Gastrocnemius medialis (tissue), 4 donors: ENCODE measurements around the gene JMJD7.

Source experiments
- POLR2A ChIP-seq, 2 donors: fragments of 450-650 bp; IDR thresholded peaks; one replicate each; pipeline ENCODE4 v1.6.1; 2017; ENCODE audit warnings: antibody characterized with exemption in 2 of 2, mild to moderate bottlenecking in 2 of 2, moderate library complexity in 2 of 2
- TF ChIP-seq, protein P1 (sequence below), 5 experiments: fragments of 450-650 bp in 3 of 5; fragments of 200-600 bp in 2 of 5; sonication (generic) in 2 of 5; IDR thresholded peaks in 4 of 5; conservative IDR thresholded peaks in 1 of 5; 1 replicate in 4 of 5; 2 replicates in 1 of 5; pipeline ENCODE4 v1.5.1; 2016 to 2019; ENCODE audit warnings: antibody characterized with exemption in 5 of 5, mild to moderate bottlenecking in 3 of 5, moderate library complexity in 3 of 5

DNA sequence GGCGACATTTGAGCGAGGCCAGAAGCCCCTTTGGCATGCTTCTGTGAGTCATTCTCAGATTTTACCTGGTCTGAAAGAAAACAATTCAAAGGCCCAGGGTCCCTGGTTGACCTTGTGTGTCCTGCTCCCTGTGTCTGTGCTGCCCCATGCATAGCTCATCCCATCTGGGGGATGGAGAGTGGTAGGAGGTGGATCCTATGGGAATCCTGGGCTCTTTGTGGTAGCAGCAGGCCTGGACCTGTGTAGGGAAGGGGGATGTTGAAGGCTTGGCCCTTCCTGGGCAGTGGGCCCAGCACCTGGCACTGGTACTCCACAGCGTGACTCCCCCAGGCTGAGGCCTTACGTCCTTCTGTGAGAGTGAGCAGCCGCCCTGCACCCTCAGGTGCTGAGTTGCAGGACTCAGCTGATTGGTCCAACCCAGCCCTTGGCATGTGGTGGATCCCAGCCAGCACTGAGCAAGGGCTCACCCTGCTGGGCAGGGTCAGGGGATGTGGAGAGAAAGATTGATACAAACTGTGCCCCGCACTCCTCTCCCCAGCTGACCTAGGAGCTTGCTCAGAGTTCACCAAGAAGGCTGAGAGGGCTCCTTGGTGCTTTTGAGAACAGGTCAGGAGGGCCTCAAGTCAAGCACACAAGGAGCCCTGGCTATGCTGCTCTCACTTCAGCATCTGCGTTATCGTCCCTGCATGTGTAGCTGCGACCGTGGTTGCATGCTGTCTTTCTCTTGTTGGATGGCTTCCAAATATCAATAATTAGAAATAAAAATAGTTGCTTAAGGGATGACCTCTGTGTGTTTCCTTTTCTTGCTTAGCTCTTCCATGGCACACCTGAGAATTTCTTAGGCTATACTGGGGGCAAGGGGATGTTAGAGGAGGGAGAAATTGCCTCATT, 21.4 kb upstream of the JMJD7 start:
- TF ChIP-seq, protein P1, sequence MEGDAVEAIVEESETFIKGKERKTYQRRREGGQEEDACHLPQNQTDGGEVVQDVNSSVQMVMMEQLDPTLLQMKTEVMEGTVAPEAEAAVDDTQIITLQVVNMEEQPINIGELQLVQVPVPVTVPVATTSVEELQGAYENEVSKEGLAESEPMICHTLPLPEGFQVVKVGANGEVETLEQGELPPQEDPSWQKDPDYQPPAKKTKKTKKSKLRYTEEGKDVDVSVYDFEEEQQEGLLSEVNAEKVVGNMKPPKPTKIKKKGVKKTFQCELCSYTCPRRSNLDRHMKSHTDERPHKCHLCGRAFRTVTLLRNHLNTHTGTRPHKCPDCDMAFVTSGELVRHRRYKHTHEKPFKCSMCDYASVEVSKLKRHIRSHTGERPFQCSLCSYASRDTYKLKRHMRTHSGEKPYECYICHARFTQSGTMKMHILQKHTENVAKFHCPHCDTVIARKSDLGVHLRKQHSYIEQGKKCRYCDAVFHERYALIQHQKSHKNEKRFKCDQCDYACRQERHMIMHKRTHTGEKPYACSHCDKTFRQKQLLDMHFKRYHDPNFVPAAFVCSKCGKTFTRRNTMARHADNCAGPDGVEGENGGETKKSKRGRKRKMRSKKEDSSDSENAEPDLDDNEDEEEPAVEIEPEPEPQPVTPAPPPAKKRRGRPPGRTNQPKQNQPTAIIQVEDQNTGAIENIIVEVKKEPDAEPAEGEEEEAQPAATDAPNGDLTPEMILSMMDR (IDR thresholded peaks at IDR 0.05 in 4 of 5, conservative IDR thresholded peaks at IDR 0.05 in 1 of 5), result no peak
- no peak for TF ChIP-seq POLR2A (IDR thresholded peaks at IDR 0.05)
